Endothelial cell of umbilical vein (primary cell): ENCODE measurements around the gene AKT1. TPM values are rescaled to one million over a fixed set of nuclear protein-coding genes. Genes with fewer than 3 reads are reported as not detected.

Experiments used
- BruUV-seq: library from RNA; stranded (reverse); fragments of 400-500 nt; replicated peaks from 2 replicates; lab custom pipeline; 2021; lab: Mats Ljungman, UMichigan
- CTCF ChIA-PET: fragments of 300-600, 350-600 bp; sonication (Branson Sonifier 250); formaldehyde crosslinking; loops from one replicate; lab custom pipeline; 2021; ENCODE audit warnings: antibody characterized with exemption, inconsistent platforms; lab: Charles Lee
- POLR2A ChIA-PET: fragments of 300-600, 350-600 bp; sonication (Branson Sonifier 250); formaldehyde crosslinking; loops from one replicate; lab custom pipeline; 2021; ENCODE audit warnings: antibody characterized with exemption, inconsistent platforms; lab: Charles Lee
- DNase-seq: peaks from one replicate; pipeline ENCODE4 v3.0.0-alpha.2; 2011; ENCODE audit warnings: low read depth, low spot score
- FAIRE-seq: peaks from 2 replicates; lab custom pipeline; 2011; peaks lifted over from hg19 to GRCh38; lab: Jason Lieb, UNC
- H2AFZ ChIP-seq: 2 replicates; pipeline ENCODE4 v1.6.0; 2012; ENCODE audit warnings: low read depth, low read length, control low read depth, inconsistent platforms
- H3K27ac ChIP-seq: 2 replicates; pipeline ENCODE4 v1.5.1; 2011; ENCODE audit warnings: low read depth, mild to moderate bottlenecking, control low read depth, low read length, moderate library complexity; ENCODE audit not compliant: insufficient read depth
- H3K27me3 ChIP-seq, 2 experiments: 2 replicates each; pipeline versions ENCODE4 v1.6.0 to v1.6.1; 2011; ENCODE audit warnings: low read length in 2 of 2, mixed read lengths in 1 of 2; ENCODE audit not compliant: control insufficient read depth in 2 of 2, insufficient read depth in 2 of 2
- H3K36me3 ChIP-seq, 2 experiments: 2 replicates in 1 of 2; 3 replicates in 1 of 2; pipeline ENCODE4 v1.5.1; 2011; ENCODE audit warnings: low read length in 2 of 2, mild to moderate bottlenecking in 1 of 2, moderate library complexity in 1 of 2; ENCODE audit not compliant: control insufficient read depth in 2 of 2, insufficient read depth in 2 of 2; ENCODE audit errors: extremely low read depth in 1 of 2
- H3K4me1 ChIP-seq: 3 replicates; pipeline ENCODE4 v1.5.1; 2011; ENCODE audit warnings: mild to moderate bottlenecking, low read length; ENCODE audit not compliant: control insufficient read depth, insufficient read depth; ENCODE audit errors: extremely low read depth
- H3K4me2 ChIP-seq: 2 replicates; pipeline ENCODE4 v1.6.1; 2011; ENCODE audit warnings: low read length, control low read depth, mixed read lengths; ENCODE audit not compliant: insufficient read depth
- H3K4me3 ChIP-seq, 3 experiments: fragments of 200-600 bp in 1 of 3; sonication (generic), shearing (Covaris generic) in 1 of 3; replicated peaks in 1 of 3; 2 replicates each; pipeline ENCODE4 v1.5.1; 2011 to 2016; ENCODE audit warnings: control low read depth in 3 of 3, low read length in 3 of 3, mild to moderate bottlenecking in 2 of 3, inconsistent platforms in 1 of 3, low read depth in 1 of 3, moderate library complexity in 1 of 3; ENCODE audit not compliant: insufficient read depth in 1 of 3
- H3K79me2 ChIP-seq: 2 replicates; pipeline ENCODE4 v1.6.0; 2012; ENCODE audit warnings: low read length, inconsistent platforms; ENCODE audit not compliant: control insufficient read depth, insufficient read depth
- H3K9ac ChIP-seq: replicated peaks from 2 replicates; pipeline ENCODE3; 2011; ENCODE audit warnings: low read length, control low read depth; ENCODE audit not compliant: insufficient read depth; ENCODE audit errors: extremely low read depth
- H3K9me1 ChIP-seq: replicated peaks from 3 replicates; pipeline ENCODE4 v1.6.0; 2011; ENCODE audit warnings: mild to moderate bottlenecking, low read length; ENCODE audit not compliant: control insufficient read depth, insufficient read depth; ENCODE audit errors: extremely low read depth
- H3K9me3 ChIP-seq: replicated peaks from 2 replicates; pipeline ENCODE4 v1.5.1; 2012; ENCODE audit warnings: low read length, inconsistent platforms; ENCODE audit not compliant: control insufficient read depth, insufficient read depth
- H4K20me1 ChIP-seq: replicated peaks from 2 replicates; pipeline ENCODE3; 2011; ENCODE audit warnings: mild to moderate bottlenecking, low read length; ENCODE audit not compliant: control insufficient read depth, insufficient read depth; ENCODE audit errors: extremely low read depth
- EZH2 ChIP-seq: IDR thresholded peaks from 2 replicates; pipeline ENCODE4 v1.6.1; 2012; ENCODE audit warnings: borderline replicate concordance, low read depth, mild to moderate bottlenecking, moderate library complexity, low read length, inconsistent platforms; ENCODE audit not compliant: severe bottlenecking
- FOS ChIP-seq: IDR thresholded peaks from 2 replicates; pipeline ENCODE4 v1.6.1; 2011; ENCODE audit warnings: mild to moderate bottlenecking, low read length, moderate library complexity, borderline replicate concordance; ENCODE audit not compliant: insufficient read depth
- GATA2 ChIP-seq: IDR thresholded peaks from 2 replicates; pipeline ENCODE4 v1.7.0; 2011; ENCODE audit warnings: low read depth, mild to moderate bottlenecking, moderate library complexity, mixed read lengths, low read length; ENCODE audit not compliant: insufficient read length, insufficient read depth
- JUN ChIP-seq: IDR thresholded peaks from 2 replicates; pipeline ENCODE4 v1.6.1; 2011; ENCODE audit warnings: borderline replicate concordance, low read depth; ENCODE audit not compliant: insufficient read length, insufficient read depth
- MYC ChIP-seq: IDR thresholded peaks from one replicate; pipeline ENCODE4 v1.6.1; 2011; ENCODE audit warnings: mild to moderate bottlenecking, low read depth, low read length
- POLR2A ChIP-seq: IDR thresholded peaks from 2 replicates; pipeline ENCODE4 v1.6.1; 2012; ENCODE audit warnings: low read depth, mild to moderate bottlenecking, control low read depth, low read length
- POLR2AphosphoS5 ChIP-seq: IDR thresholded peaks from 2 replicates; pipeline ENCODE4 v1.6.1; 2012; ENCODE audit warnings: low read depth, mild to moderate bottlenecking, control low read depth, low read length, moderate library complexity; ENCODE audit not compliant: insufficient read depth
- dilution Hi-C: fragments of 300-500 bp; cut with MboI; formaldehyde crosslinking; loops from one replicate; pipeline ENCODE4 v1.15.0; 2019; ENCODE audit warnings: low sequenced_read_pairs; ENCODE audit not compliant: extremely low pct_ligation_motif_present
- intact Hi-C: fragments of 100-400 bp; cut with micrococcal nuclease; formaldehyde crosslinking; loops from one replicate; pipeline ENCODE4 v1.10.0; 2022
- polyA plus RNA-seq, 4 experiments: library from polyadenylated mRNA; depleted of rRNA in 3 of 4; stranded (reverse) in 3 of 4; unstranded in 1 of 4; fragments of >200 nt; gene quantifications; 2 replicates each; pipeline versions ENCODE4 v1.2.1 to v1.2.3, GENCODE V29; 2011 to 2012; ENCODE audit warnings: missing spikeins in 1 of 4
- total RNA-seq: library from RNA; stranded (reverse); gene quantifications from 2 replicates; pipeline ENCODE4 v1.2.3, GENCODE V29; 2021
- TF ChIP-seq, protein P1 (sequence below): IDR thresholded peaks from 2 replicates; pipeline ENCODE4 v1.6.1; 2011; ENCODE audit not compliant: insufficient read depth, insufficient read length
- TF ChIP-seq, protein P2 (sequence below), 2 donors: IDR thresholded peaks; 1 replicate in 1 of 2; 2 replicates in 1 of 2; pipeline ENCODE4 v1.5.1; 2011; ENCODE audit warnings: low read length in 2 of 2, mild to moderate bottlenecking in 2 of 2, moderate library complexity in 2 of 2, control low read depth in 1 of 2, inconsistent platforms in 1 of 2, low read depth in 1 of 2; ENCODE audit not compliant: insufficient read depth in 1 of 2; ENCODE audit errors: extremely low read depth in 1 of 2

AKT1 gene
- total and polyA plus RNA-seq, 2 donors (not counting 3 experiments of a cell fraction or from before 2014, with no cell fraction given), result 177 to 191 TPM

DNA sequence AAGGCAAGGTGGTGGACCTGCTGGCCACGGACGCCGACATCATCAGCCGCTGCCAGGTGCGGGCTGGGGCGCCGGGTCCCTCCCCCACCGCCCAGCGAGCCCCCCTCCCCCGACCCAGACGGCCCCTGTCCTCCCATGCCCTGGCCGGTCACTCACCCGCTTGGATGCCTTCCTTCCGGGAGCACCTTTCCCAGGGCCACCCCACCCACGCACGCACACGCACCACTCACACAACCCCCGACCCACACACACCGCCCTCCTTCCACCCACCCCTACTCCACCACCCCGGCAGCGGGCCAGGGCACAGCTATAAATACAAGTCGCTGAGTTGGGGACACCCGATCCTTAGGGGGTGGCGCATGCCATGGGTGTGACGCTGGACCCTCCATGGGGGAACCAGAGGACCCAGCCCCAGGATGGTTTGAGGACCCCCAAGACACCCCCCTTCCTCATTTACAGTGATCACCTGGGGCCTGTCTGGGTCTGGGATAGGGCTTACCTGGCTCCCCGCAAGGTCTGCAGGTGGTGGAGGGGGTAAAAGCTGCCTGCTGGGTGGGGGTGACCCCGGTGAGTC, 71.1 kb downstream of the AKT1 start:
- Histone ChIP-seq H3K4me1 (peaks cover 5% of the 10 kb centered on the region), H3K4me2 (no peak overlapping the region), H3K36me3 (peaks cover 0 to 2% of the 10 kb centered on the region in 2 experiments), H3K9me1 (no peaks in the 10 kb centered on the region), H3K4me3 (peak overlapping the region in 1 of 3 experiments; percentile 52), H2AFZ (no peak overlapping the region), H3K9me3 (no peaks in the 10 kb centered on the region), H3K27me3 (no peaks in the 10 kb centered on the region), H3K27ac (no peak overlapping the region), H3K9ac (no peak overlapping the region), H3K79me2 (no peaks in the 10 kb centered on the region), H4K20me1 (no peaks in the 10 kb centered on the region)
- intact Hi-C loops, result loop anchor here (2.0 kb wide), 1 partner anchor 28 kb away; the partner anchor contains the start of gene SIVA1
- ChIA-PET POLR2A (no interaction called here), CTCF (interaction anchor here (0.9 to 3.2 kb wide), 6 partner anchors 10 to 101 kb away, joined by 3 to 17 read pairs (median 4); partner anchors contain the start of gene SIVA1)
- dilution Hi-C loops, result no loop called here
- no peak for FAIRE-seq
- no TSS peak for BruUV-seq
- TF ChIP-seq GATA2 (no peak), EZH2 (no peak), JUN (no peak), POLR2A (no peak), POLR2AphosphoS5 (no peak), MYC (no peak), FOS (no peak)
- TF ChIP-seq, protein P1, sequence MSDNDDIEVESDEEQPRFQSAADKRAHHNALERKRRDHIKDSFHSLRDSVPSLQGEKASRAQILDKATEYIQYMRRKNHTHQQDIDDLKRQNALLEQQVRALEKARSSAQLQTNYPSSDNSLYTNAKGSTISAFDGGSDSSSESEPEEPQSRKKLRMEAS, result no peak
- TF ChIP-seq, protein P2, sequence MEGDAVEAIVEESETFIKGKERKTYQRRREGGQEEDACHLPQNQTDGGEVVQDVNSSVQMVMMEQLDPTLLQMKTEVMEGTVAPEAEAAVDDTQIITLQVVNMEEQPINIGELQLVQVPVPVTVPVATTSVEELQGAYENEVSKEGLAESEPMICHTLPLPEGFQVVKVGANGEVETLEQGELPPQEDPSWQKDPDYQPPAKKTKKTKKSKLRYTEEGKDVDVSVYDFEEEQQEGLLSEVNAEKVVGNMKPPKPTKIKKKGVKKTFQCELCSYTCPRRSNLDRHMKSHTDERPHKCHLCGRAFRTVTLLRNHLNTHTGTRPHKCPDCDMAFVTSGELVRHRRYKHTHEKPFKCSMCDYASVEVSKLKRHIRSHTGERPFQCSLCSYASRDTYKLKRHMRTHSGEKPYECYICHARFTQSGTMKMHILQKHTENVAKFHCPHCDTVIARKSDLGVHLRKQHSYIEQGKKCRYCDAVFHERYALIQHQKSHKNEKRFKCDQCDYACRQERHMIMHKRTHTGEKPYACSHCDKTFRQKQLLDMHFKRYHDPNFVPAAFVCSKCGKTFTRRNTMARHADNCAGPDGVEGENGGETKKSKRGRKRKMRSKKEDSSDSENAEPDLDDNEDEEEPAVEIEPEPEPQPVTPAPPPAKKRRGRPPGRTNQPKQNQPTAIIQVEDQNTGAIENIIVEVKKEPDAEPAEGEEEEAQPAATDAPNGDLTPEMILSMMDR (IDR thresholded peaks at IDR 0.05; ENCODE audit: extremely low read depth in 1 of 2, insufficient read depth in 1 of 2, low read depth in 1 of 2, low read length in 2 of 2), result no peak
- peak; percentile 28 for DNase-seq
